Thoracic aorta (tissue), 2 donors: ENCODE results near the gene SLC33A1. TPM values are rescaled to one million over a fixed set of nuclear protein-coding genes. Genes with fewer than 3 reads are reported as not detected.
A peak's percentile ranks its signal among the peaks of the same experiment; 100 is the strongest.
"Not testable (repeated sequence)": the region's sequence is repeated elsewhere in the genome, so short reads cannot be mapped to it uniquely, and the experiment has no call there.

Experiments used
- ATAC-seq: fragments of 150-250 bp; one replicate; pipeline ENCODE4 v1.8.0; 2017; ENCODE audit warnings: low read depth; ENCODE audit not compliant: insufficient number of reproducible peaks, low FRiP score
- DNase-seq: peaks from one replicate; pipeline ENCODE4 v3.0.0-alpha.2; 2020; ENCODE audit warnings: low spot score
- H3K27ac ChIP-seq, 2 donors: fragments of 200-600 bp; sonication (generic); 1 replicate in 1 of 2; 2 replicates in 1 of 2; pipeline ENCODE4 v1.5.1; 2016; ENCODE audit warnings: mild to moderate bottlenecking in 2 of 2, moderate library complexity in 2 of 2
- H3K27me3 ChIP-seq: fragments of 200-600 bp; sonication (generic); replicated peaks from 2 replicates; pipeline ENCODE4 v1.6.0; 2016; ENCODE audit warnings: mild to moderate bottlenecking; ENCODE audit not compliant: insufficient read depth
- H3K36me3 ChIP-seq: fragments of 200-600 bp; sonication (generic); one replicate; pipeline ENCODE4 v1.5.1; 2016
- H3K4me1 ChIP-seq, 2 donors: fragments of 200-600 bp; sonication (generic); 1 replicate in 1 of 2; 2 replicates in 1 of 2; pipeline versions ENCODE4 v1.5.1 to v1.6.0; 2016; ENCODE audit warnings: low read depth in 2 of 2, mild to moderate bottlenecking in 1 of 2; ENCODE audit not compliant: control insufficient read depth in 1 of 2
- H3K4me3 ChIP-seq: fragments of 200-600 bp; sonication (generic); 2 replicates; pipeline ENCODE4 v1.5.1; 2016; ENCODE audit warnings: mild to moderate bottlenecking
- H3K9me3 ChIP-seq: fragments of 200-600 bp; sonication (generic); 2 replicates; pipeline ENCODE4 v1.5.1; 2016
- total RNA-seq, 2 donors: library from RNA; depleted of rRNA; stranded (reverse); fragments of >200 nt; gene quantifications; one replicate each; pipeline versions ENCODE4 v1.1.0 to v1.2.3, GENCODE V29; 2016
- TF ChIP-seq, protein P1 (sequence below): fragments of 200-600 bp; sonication (generic); IDR thresholded peaks from one replicate; pipeline ENCODE4 v1.5.1; 2019; ENCODE audit warnings: antibody characterized with exemption

SLC33A1 gene
- total RNA-seq, 2 donors from 2014 or later, result 27.3 to 30.7 TPM

DNA sequence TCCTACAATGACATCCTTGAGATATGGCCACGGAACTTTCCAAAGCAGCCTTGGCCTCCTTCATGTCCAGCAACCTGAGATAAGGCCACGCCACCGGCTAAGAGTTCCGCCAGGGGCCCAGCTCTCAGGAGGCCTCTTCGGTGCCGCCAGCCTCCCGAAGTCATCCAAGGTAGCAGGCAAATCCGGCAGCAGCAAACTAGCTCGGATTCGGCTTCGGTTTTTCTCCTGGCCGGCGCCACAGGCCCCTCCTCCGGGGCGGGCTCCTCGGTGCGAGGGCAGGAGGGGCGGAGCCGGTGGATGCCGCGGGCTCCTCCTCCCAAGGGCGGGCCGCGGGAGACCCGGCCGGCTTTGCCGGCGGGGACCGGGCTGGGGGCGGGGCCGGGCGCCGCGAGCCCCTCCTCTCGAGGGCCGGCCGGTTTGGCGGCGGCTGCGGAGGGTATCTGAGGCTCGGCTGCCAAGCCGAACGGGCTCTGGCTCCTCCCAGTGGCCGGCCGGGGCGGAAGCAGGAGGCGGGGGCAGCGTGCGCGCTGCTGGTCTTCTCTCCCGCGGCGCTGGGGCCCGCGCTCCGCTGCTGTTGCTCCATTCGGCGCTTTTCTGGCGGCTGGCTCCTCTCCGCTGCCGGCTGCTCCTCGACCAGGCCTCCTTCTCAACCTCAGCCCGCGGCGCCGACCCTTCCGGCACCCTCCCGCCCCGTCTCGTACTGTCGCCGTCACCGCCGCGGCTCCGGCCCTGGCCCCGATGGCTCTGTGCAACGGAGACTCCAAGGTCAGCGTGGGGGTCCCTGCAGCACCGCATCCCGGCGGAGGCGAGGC is 16.1 kb upstream of the SLC33A1 start, which contains the start of gene GMPS:
TSS of gene GMPS (plus strand) at position 518 of the 812 bp plus-strand sequence. CDS start at position 739, 221 bp downstream.
- DNase-seq (peak; percentile 62), ATAC-seq (peak; percentile 89)
- Histone ChIP-seq H3K36me3 (no peaks in the 10 kb centered on the region), H3K27me3 (no peaks in the 10 kb centered on the region), H3K4me3 (peak within 1 kb of the TSS; percentile 99), H3K4me1 (peaks cover 13 to 23% of the 10 kb centered on the region in 2 donors), H3K27ac (peak within 1 kb of the TSS; percentile 96 to 98), H3K9me3 (no peaks in the 10 kb centered on the region)
- TF ChIP-seq, protein P1, sequence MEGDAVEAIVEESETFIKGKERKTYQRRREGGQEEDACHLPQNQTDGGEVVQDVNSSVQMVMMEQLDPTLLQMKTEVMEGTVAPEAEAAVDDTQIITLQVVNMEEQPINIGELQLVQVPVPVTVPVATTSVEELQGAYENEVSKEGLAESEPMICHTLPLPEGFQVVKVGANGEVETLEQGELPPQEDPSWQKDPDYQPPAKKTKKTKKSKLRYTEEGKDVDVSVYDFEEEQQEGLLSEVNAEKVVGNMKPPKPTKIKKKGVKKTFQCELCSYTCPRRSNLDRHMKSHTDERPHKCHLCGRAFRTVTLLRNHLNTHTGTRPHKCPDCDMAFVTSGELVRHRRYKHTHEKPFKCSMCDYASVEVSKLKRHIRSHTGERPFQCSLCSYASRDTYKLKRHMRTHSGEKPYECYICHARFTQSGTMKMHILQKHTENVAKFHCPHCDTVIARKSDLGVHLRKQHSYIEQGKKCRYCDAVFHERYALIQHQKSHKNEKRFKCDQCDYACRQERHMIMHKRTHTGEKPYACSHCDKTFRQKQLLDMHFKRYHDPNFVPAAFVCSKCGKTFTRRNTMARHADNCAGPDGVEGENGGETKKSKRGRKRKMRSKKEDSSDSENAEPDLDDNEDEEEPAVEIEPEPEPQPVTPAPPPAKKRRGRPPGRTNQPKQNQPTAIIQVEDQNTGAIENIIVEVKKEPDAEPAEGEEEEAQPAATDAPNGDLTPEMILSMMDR, result peak; percentile 47

DNA sequence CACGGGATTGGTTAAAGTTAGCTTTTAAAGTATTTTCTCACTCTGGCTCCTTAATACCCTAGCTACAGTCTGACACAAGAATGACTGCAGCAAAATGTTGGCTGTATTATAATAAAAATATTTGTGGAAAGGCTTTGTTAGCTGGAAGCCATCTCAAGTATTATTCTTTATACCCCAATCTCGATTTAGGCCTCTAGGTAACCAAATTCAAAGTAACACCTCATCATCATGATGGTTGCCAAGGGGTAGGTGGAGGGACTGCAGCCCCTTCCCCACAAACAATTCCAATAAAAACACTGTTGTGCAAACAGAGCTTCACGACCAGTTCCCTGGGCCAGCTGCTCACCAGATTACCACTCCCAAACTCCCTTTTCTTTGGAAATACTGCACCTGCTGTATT is 15.5 kb upstream of the SLC33A1 start:
- ATAC-seq, result no peak
- no peaks in the 10 kb centered on the region for H3K27me3 ChIP-seq
- no peak for DNase-seq
- peak overlapping the region; percentile 99 for H3K4me3 ChIP-seq
- H3K27ac ChIP-seq, result peak overlapping the region; percentile 82 to 98
- H3K4me1 ChIP-seq, result peaks cover 13 to 20% of the 10 kb centered on the region in 2 donors
- TF ChIP-seq, protein P1, result no peak
- no peaks in the 10 kb centered on the region for H3K9me3 ChIP-seq
- H3K36me3 ChIP-seq, result no peaks in the 10 kb centered on the region

DNA sequence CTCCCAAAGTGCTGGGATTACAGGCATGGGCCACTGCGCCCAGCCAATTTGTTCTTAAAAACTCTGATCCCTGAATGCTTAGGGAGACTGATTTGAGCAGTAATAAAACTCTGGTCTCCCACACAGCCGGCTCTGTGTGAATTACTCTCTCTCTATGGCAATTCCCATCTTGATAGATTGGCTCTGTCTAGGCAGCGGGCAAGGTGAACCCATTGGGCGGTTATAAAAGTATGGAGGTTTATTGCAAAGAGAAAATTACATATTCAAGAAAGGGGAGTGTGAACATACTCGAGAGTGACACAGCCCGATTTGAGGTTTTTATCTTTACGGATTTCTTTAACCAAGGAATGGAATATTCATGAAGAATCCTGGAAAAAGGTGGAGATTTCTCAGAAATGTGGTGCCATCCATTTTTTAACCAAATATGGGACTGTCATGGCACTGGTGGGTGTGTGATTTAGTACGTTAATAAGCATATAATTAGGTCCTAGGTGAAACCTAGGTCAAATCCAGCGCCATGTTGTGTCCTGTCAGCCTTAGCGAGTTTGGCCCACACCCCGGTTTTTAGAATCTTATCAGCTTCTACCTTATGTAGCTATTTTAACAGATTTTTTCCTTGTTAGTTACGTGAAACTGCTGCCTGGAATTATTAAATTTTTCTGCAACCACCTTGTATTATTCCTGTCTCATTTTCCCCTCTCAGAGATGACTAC is 9.0 kb upstream of the SLC33A1 start:
- Histone ChIP-seq H3K4me1 (no peaks in the 10 kb centered on the region), H3K27ac (no peak overlapping the region), H3K4me3 (no peak overlapping the region), H3K27me3 (no peaks in the 10 kb centered on the region), H3K36me3 (no peaks in the 10 kb centered on the region), H3K9me3 (no peaks in the 10 kb centered on the region)
- no peak for ATAC-seq
- TF ChIP-seq, protein P1, result no peak
- DNase-seq, result no peak

DNA sequence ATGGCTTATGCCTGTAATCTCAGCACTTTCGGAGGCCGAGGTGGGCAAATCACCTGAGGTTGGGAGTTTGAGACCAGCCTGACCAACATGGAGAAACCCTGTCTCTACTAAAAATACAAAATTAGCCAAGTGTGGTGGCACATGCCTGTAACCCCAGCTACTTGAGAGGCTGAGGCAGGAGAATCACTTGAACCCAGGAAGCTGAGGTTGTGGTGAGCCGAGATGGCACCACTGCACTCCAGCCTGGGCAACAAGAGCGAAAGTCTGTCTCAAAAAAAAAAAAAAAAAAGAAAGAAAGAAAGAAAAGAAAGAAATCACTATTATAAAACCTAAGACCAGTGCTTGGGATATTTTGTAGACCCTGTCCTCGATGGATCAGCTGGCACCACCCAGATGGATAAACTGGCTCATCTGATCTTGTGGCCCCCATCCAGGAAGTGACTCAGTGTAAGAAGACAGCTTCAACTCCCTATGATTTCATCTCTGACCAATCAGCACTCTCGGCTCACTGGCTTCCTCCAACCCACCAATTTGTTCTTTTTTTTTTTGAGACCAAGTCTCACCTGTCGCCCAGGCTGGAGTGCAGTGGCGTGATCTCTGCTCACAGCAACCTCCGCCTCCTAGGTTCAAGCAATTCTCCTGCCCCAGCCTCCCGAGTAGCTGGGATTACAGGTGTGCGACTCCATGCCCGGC is 8.2 kb upstream of the SLC33A1 start:
- H3K4me3 ChIP-seq, H3K4me1 ChIP-seq, ATAC-seq, H3K27me3 ChIP-seq, H3K27ac ChIP-seq, H3K9me3 ChIP-seq, DNase-seq, H3K36me3 ChIP-seq: not testable (repeated sequence)

DNA sequence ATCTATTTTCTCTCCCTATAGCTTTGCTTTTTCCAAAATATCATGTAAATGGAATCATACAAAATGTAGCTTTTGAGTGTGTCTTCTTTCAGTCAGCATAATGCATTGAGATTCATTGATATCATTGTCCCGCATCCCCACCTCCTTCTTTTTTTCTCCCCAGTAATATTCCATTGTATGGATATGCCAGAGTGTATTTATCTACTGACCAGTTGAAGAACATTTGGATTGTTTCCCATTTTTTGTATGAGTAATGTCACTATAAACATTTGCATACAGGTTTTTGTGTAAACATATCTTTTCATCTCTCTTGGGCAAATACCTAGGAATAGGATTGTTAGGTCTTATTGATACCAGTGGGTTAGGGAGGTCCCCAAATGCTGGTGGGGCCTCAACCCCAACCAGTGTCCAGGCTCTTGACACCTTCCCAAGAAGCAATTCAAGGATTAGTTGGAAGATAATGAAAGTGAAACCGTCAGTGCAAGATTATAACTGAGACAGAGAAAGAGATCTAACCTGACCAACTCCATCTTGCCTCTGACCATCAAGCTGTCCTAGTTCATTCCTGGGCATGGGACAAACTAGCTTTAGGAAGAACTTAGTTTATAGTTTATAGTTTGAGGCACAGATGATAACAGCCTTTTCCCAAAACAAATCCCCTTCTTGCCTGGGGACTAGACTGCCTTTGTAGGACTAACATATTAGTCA is 7.4 kb upstream of the SLC33A1 start:
- H3K4me1 ChIP-seq, result no peaks in the 10 kb centered on the region
- DNase-seq, result no peak
- TF ChIP-seq, protein P1, result no peak
- H3K27me3 ChIP-seq, result no peaks in the 10 kb centered on the region
- no peak overlapping the region for H3K4me3 ChIP-seq
- no peaks in the 10 kb centered on the region for H3K36me3 ChIP-seq
- no peak for ATAC-seq
- H3K9me3 ChIP-seq, result no peaks in the 10 kb centered on the region
- no peak overlapping the region for H3K27ac ChIP-seq

DNA sequence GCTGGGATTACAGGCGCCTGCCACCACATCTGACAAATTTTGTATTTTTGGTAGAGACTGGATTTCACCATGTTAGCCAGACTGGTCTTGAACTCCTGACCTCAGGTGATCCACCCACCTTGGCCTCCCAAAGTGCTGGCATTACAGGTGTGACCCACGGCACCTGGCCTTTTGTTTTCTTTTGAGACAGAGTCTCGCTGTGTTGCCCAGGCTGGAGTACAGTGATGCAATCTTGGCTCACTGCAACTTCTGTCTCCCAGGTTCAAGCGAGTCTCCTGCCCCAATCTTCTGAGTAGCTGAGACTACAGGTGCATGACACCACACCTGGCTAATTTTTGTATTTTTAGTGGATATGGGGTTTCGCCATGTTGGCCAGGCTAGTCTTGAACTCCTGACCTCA is 6.2 kb upstream of the SLC33A1 start:
- DNase-seq, H3K27ac ChIP-seq, ATAC-seq, H3K9me3 ChIP-seq, H3K27me3 ChIP-seq, H3K36me3 ChIP-seq, H3K4me3 ChIP-seq, H3K4me1 ChIP-seq: not testable (repeated sequence)
